ENCODE data around the gene MSMO1. TPM values are rescaled to one million over a fixed set of nuclear protein-coding genes. Genes with fewer than 3 reads are reported as not detected.
A peak's percentile ranks its signal among the peaks of the same experiment; 100 is the strongest.

The MSMO1 gene
- total RNA-seq, 1 donor from 2014 or later = 206 TPM

DNA sequence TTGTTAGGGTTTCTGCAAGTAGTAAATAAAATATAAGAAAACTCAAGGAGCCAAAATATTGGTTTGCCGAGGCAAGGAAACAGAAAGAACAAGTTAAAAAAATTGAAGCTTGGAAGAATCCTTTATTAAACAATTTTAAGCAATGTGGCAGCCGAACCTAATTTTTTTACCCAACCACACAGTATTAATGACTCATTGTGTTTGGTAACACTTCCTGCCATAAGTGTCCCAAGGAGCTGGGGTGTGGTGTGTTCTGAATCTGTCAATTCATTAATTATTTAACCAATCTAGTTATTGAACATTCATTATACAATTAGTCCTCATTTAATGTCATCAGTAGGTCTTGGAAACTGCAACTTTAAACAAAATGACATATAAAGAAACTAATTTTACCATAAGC lies 32.0 kb downstream of the MSMO1 start:
- FAIRE-seq (no peak), DNase-seq (ENCODE audit: low read depth) (peak; percentile 69)
- no peaks in the 10 kb centered on the region for H3K27me3 ChIP-seq (ENCODE audit: control insufficient read depth, insufficient read depth, low read length)
- H3K36me3 ChIP-seq (ENCODE audit: control insufficient read depth, insufficient read depth, low read length) = no peaks in the 10 kb centered on the region
- TF ChIP-seq, protein P1, sequence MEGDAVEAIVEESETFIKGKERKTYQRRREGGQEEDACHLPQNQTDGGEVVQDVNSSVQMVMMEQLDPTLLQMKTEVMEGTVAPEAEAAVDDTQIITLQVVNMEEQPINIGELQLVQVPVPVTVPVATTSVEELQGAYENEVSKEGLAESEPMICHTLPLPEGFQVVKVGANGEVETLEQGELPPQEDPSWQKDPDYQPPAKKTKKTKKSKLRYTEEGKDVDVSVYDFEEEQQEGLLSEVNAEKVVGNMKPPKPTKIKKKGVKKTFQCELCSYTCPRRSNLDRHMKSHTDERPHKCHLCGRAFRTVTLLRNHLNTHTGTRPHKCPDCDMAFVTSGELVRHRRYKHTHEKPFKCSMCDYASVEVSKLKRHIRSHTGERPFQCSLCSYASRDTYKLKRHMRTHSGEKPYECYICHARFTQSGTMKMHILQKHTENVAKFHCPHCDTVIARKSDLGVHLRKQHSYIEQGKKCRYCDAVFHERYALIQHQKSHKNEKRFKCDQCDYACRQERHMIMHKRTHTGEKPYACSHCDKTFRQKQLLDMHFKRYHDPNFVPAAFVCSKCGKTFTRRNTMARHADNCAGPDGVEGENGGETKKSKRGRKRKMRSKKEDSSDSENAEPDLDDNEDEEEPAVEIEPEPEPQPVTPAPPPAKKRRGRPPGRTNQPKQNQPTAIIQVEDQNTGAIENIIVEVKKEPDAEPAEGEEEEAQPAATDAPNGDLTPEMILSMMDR (IDR thresholded peaks at IDR 0.05; ENCODE audit: insufficient read depth, low read length, severe bottlenecking) = no peak
- H3K4me3 ChIP-seq (ENCODE audit: low read depth, low read length) = no peak overlapping the region

DNA sequence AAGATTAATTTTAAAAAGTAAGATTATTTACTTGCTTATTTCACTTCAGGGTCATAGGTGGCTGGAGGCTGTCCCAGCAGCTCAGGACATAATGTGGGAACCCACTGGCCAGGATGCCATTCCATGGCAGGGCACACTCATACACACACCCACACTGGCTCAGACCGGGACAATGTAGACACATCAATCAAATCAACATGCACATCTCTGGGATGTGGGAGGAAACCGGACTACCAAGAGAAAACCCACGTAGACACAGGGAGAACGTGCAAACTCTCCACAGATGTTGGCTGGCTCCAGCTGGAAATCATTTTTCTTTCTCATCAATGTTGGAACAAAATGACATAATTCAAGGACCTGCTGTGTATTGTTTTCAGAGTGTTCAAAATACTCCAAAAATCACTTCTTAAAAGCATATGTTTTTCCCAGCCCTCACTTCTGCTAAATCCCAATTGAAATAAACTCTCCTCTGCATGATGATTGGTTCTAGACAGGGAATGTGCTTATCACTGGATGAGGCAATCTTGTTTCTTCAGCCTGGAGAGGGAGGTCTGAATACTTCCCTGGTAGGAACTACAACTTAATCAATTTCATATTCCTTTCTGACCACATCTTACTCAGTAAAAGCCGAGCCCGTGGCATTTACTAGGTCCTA lies 32.7 kb downstream of the MSMO1 start:
- no peak for DNase-seq (ENCODE audit: low read depth)
- H3K4me3 ChIP-seq (ENCODE audit: low read depth, low read length) = no peak overlapping the region
- no peaks in the 10 kb centered on the region for H3K36me3 ChIP-seq (ENCODE audit: control insufficient read depth, insufficient read depth, low read length)
- no peaks in the 10 kb centered on the region for H3K27me3 ChIP-seq (ENCODE audit: control insufficient read depth, insufficient read depth, low read length)
- FAIRE-seq = no peak
- TF ChIP-seq, protein P1 (IDR thresholded peaks at IDR 0.05; ENCODE audit: insufficient read depth, low read length, severe bottlenecking) = no peak

DNA sequence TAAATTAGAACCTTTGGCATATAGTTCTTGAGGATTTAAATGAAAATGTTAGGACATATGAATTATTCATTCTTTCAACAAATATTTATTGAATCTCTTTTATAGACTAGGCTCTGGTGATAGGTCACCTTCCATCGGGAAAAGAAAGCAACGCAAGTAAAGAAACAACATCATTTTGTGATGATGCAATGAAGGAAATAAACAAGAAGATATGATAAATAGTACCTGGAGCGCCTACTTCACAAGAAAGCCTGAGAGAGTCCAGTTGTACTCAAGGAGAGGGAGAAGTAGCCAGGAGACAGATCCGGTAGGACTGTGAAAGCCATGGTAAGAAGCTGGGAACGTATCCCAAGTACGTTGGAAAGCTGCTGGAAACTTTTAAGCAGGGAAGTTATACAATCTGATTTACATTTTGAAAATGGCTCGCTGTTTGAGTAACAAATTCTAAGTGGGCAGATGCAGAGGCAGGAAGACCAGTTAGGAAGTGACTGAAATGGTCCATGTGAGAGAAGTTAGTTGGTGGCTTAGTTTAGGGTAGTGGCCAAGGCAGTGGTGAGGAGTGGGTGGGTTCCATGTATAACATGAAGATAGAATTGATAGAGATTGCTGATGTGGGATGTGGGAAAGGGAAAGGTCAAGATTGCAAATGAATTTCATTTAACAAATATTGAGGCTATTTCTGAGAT lies 33.7 kb downstream of the MSMO1 start:
- DNase-seq (ENCODE audit: low read depth) = no peak
- no peak for FAIRE-seq

DNA sequence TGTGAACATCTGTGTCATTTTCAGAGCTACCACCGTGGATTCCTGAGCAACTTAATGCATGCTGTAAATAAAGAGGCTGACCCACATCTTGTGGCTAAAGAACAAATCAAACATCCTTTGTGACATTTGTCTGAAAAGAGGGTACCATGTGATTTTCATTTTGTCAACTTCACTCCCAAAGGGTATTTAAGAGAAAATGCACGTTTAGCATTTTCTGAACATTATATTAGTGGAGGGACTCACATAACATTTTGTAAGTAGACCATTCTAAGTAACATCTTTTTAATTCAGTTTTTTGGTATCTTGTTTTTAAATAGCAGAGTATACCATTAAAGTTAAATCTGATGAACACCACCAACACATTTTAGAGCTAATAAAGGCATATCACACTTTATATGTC lies 34.3 kb downstream of the MSMO1 start:
- H3K36me3 ChIP-seq (ENCODE audit: control insufficient read depth, insufficient read depth, low read length) = no peaks in the 10 kb centered on the region
- H3K4me3 ChIP-seq (ENCODE audit: low read depth, low read length) = no peak overlapping the region
- DNase-seq (ENCODE audit: low read depth) = no peak
- no peaks in the 10 kb centered on the region for H3K27me3 ChIP-seq (ENCODE audit: control insufficient read depth, insufficient read depth, low read length)
- TF ChIP-seq, protein P1 (IDR thresholded peaks at IDR 0.05; ENCODE audit: insufficient read depth, low read length, severe bottlenecking) = no peak
- FAIRE-seq = no peak

More for the DNA sequence above, 33.7 kb downstream of the MSMO1 start:
- H3K27me3 ChIP-seq (ENCODE audit: control insufficient read depth, insufficient read depth, low read length) = no peaks in the 10 kb centered on the region
- no peaks in the 10 kb centered on the region for H3K36me3 ChIP-seq (ENCODE audit: control insufficient read depth, insufficient read depth, low read length)
- TF ChIP-seq, protein P1 (IDR thresholded peaks at IDR 0.05; ENCODE audit: insufficient read depth, low read length, severe bottlenecking) = no peak
- no peak overlapping the region for H3K4me3 ChIP-seq (ENCODE audit: low read depth, low read length)

DNA sequence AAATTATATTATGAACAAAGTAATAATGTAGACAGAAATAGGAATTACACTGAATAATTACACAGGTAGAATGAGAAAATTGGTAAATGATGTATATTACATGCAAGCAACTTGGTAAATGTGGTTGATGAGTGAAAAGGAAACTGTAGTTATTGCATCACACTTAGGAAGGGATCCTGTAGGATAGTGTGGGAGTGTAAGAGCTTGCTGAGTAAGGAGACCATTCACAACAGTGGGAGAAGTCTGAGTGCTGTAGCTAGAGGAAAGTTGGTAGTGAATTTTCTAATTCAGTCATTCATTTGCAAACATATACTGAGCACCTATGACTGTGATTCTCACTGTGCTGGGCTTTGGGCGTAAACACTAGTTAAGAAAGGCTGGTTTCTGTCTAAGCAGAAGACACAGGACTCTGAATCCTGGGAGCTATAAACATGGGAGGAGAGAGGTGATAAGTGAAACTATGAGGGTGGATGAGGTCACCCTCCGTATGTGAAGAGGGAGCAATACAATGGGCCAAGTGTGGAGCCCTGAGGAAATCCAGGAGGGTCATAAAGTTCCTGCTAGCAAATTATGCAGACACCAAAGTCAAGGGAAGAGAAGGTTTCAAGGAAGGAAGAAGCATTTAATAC lies 37.1 kb downstream of the MSMO1 start:
- TF ChIP-seq, protein P1 (IDR thresholded peaks at IDR 0.05; ENCODE audit: insufficient read depth, low read length, severe bottlenecking) = no peak
- H3K36me3 ChIP-seq (ENCODE audit: control insufficient read depth, insufficient read depth, low read length) = no peaks in the 10 kb centered on the region
- FAIRE-seq (no peak), DNase-seq (ENCODE audit: low read depth) (peak; percentile 88)
- no peaks in the 10 kb centered on the region for H3K27me3 ChIP-seq (ENCODE audit: control insufficient read depth, insufficient read depth, low read length)
- no peak overlapping the region for H3K4me3 ChIP-seq (ENCODE audit: low read depth, low read length)

Measured in bronchial epithelial cell (primary cell).